Measurements from ENCODE around the gene HOXA13.
A peak's percentile ranks its signal among the peaks of the same experiment; 100 is the strongest.

The HOXA13 gene

GRCh38 chr7:27199849-27200760 is at the start of gene HOXA13:
TSS of gene HOXA13 (minus strand) at chr7:27200091. CDS start at chr7:27200077, 14 bp downstream.
- DNase-seq = peak; percentile 74

- no peak for DNase-seq
Observed at GRCh38 chr7:27248911-27249723, 49.2 kb upstream of the HOXA13 start.

- no peak for DNase-seq
Observed at GRCh38 chr7:27248427-27248806, 48.5 kb upstream of the HOXA13 start.

- DNase-seq = no peak
Observed at GRCh38 chr7:27247452-27248426, 47.8 kb upstream of the HOXA13 start.

GRCh38 chr7:27247000-27247399 is 47.1 kb upstream of the HOXA13 start:
- DNase-seq = no peak

GRCh38 chr7:27245798-27246691 is 46.2 kb upstream of the HOXA13 start:
- DNase-seq = no peak

GRCh38 chr7:27245124-27245797 is 45.4 kb upstream of the HOXA13 start:
- no peak for DNase-seq

- no peak for DNase-seq
Observed at GRCh38 chr7:27244488-27245123, 44.7 kb upstream of the HOXA13 start.

- DNase-seq = no peak
Observed at GRCh38 chr7:27243340-27244163, 43.7 kb upstream of the HOXA13 start.

- no peak for DNase-seq
Observed at GRCh38 chr7:27242555-27243339, 42.9 kb upstream of the HOXA13 start, which contains the start of gene EVX1. TSS of gene EVX1 (plus strand) at chr7:27242802. CDS start at chr7:27243031, 229 bp downstream.

GRCh38 chr7:27242154-27242553 is 42.3 kb upstream of the HOXA13 start:
- no peak for DNase-seq

GRCh38 chr7:27241189-27242056 is 41.5 kb upstream of the HOXA13 start:
- no peak for DNase-seq

GRCh38 chr7:27240015-27240731 is 40.3 kb upstream of the HOXA13 start:
- no peak for DNase-seq

- no peak for DNase-seq
Observed at GRCh38 chr7:27239387-27240014, 39.6 kb upstream of the HOXA13 start.

GRCh38 chr7:27238979-27239386 is 39.1 kb upstream of the HOXA13 start:
- no peak for DNase-seq

GRCh38 chr7:27237735-27238334 is 37.9 kb upstream of the HOXA13 start:
- DNase-seq = no peak
